HG03354 (cell line): Measurements from ENCODE around the gene HOXD12.

Experiments
- ATAC-seq: cut with Tn5 transposase; IDR thresholded peaks from one replicate; pipeline ENCODE4 v1.9.1; 2021; ENCODE audit warnings: mild to moderate bottlenecking; ENCODE audit not compliant: unreplicated experiment, poor library complexity, severe bottlenecking

The HOXD12 gene

DNA sequence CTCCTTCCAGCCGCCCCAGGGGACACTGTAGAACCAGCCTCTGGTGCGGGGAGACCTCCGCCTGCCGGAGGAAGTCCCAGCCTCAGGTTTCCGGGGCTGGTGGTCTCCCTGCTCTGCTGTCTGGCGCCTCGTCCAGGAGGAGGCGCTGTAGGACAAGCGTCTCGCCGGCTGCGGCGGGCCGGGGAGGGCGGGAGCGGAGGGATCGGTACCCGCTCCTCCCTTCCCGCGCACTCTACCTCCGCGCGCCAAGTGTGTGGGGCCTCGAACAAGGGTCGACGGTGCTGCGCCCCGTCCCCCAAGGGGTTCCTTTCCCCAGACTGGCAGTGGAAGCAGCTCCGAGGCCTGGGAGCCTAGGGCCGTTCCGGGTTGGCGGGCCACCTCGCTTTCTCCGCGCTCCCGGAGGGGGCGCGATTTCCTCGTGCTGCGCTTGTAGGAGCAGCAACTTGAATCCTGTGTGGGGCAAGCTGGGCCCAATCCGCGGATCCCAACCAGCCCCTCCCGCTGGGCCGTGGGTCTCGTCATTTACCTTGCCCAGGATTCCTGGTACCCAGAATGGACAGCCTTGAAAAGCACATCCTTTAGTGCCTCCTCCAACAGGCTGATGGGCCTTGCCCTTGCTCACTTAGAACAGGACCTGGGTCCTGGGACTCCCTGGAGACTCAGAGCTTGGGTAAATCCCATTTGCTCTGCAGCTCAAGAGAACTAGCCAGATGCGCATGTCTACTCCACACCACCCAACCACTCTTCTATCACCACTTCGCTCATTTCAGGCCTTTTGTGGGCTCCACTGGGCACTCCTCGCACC, 41.1 kb downstream of the HOXD12 start:
- ATAC-seq, result peak; percentile 95

- ATAC-seq, result no peak
Measured at GRCh38 chr2:176142281-176142680, 42.7 kb downstream of the HOXD12 start.

- no peak for ATAC-seq
Measured at GRCh38 chr2:176145085-176145969, 45.7 kb downstream of the HOXD12 start.

DNA sequence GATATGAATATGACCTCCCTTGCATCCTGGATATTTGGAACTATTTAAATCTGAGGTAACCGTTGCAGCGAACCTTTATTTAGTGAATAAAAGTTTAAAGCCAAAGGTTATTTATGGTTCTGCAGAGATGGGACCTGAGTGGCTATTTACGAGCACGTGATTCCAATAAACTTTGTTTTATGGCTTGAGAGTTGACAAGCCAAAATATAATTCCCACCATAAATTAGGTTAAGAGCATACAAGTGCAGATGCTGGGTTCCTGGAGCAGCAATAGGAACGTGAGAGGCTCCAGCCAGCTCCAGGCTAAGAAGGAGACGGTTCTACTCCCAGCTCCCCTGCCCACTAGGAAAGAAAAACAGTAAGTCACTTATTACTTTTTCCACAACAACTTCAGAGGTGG, 46.5 kb downstream of the HOXD12 start:
- ATAC-seq, result no peak

- ATAC-seq, result no peak
Measured at GRCh38 chr2:176146645-176147044, 47.0 kb downstream of the HOXD12 start.

- ATAC-seq, result no peak
Measured at GRCh38 chr2:176147210-176147799, 47.7 kb downstream of the HOXD12 start.

GRCh38 chr2:176147800-176148496, 48.4 kb downstream of the HOXD12 start:
- ATAC-seq, result no peak

DNA sequence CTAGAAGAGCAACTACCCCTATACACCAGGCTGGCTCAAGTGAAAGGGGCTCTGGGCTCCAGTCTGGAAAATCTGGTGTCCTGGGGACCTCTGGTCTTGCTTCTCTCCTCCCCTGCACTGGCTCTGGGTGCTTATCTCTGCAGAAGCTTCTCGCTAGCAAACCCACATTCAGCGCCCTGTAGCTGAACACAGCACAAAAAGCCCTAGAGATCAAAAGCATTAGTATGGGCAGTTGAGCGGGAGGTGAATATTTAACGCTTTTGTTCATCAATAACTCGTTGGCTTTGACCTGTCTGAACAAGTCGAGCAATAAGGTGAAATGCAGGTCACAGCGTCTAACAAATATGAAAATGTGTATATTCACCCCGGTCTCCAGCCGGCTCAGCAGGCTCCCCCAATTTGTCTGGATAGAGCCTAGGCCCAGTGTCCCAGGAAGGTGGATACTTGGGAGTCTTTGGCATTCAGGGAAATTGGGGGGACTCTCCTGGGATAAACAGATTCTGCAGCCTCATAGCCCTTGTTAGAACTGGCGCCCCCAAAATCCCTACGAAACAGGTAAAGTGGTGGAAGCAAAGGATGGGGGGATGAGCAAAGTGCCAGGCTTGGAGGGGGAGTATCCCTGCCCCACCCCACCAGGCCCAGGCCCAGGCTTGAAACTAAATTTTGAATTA, 49.3 kb downstream of the HOXD12 start:
- no peak for ATAC-seq

DNA sequence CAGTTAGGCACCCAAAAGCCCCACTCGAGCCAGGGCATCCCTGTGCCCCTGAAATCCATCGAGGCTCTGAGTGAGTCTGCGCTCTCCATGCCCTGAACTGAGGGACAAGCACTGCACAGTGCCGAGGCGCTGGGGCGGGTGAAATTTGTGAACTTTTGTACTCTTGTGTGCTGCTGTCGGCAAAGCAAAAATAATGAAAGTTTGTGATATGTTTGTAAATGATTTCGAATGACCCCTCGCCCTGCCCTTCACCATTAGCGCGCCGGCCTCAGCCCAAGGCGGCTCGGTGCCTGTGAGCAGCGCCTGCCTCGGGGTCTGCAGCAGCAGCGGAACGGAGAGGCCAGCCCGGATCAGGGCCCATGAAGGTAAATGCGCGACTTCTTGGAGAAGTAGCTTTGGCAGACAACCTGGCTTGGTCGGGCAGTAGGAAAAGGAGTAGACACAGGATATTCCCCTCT, 49.9 kb downstream of the HOXD12 start:
- no peak for ATAC-seq

GRCh38 chr2:176149939-176150583, 50.5 kb downstream of the HOXD12 start:
- no peak for ATAC-seq

DNA sequence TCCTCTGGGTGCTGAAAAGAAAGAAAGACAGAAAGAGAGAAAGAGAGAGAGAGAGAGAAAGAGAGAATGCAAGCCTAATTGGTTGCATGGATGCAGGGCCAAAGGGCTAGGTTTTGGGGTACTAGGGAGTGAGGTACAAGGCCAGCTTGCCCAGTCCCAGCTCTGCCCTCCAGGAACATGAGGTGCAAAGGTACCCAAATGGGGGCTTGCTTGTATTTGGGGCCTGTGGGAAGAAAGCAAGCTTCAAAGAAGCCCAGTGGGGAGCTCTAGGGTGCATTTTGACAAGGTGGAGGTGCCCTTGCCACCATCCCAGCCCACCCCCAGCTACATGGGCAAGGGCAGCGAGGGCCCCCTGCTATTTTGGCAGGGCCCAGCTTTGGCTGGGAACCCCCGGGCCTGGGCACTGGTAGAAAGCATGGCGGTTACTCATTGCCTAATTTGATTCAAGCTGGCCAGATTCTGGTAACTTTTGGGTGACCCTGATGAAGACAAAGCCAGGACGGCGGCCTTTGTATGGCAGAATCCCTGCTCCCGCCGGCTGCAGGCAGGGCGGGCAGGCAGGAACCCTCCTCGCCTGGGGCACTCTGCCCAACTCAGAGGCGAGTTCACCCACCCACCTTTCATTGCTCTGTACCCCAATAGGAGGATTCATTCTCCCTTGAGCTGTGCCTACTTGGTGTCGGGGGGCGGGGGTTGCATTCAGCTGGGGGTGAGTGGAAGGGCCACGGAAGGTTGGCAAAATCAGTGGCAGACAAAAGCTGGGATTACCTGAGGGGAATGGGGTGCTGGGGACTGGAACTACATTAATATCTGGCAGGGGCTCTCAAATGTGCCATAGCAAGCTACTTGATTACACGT, 51.2 kb downstream of the HOXD12 start:
- no peak for ATAC-seq

GRCh38 chr2:176151442-176152287, 52.1 kb downstream of the HOXD12 start, which contains the start of gene HOXD4:
TSS of gene HOXD4 (plus strand) at chr2:176151550. CDS start at chr2:176151634, 84 bp downstream.
- ATAC-seq, result no peak
